Neural cell (in vitro differentiated cells): ENCODE measurements around the gene GGT5. TPM values are rescaled to one million over a fixed set of nuclear protein-coding genes. Genes with fewer than 3 reads are reported as not detected.

Experiments
- H2AFZ ChIP-seq: fragments of 200-600, 300-800 bp; sonication (generic), shearing (Covaris generic); 2 replicates; pipeline ENCODE4 v1.6.0; 2014; ENCODE audit warnings: low read depth, mild to moderate bottlenecking, antibody characterized with exemption, low read length, moderate library complexity
- H3F3A ChIP-seq: fragments of 200-600 bp; shearing (Covaris generic); 2 replicates; pipeline ENCODE4 v1.6.1; 2016; ENCODE audit warnings: mild to moderate bottlenecking, moderate library complexity, mixed read lengths, antibody characterized with exemption, low read length; ENCODE audit not compliant: insufficient read depth, poor library complexity, severe bottlenecking
- H3K27ac ChIP-seq: fragments of 200-600, 300-800 bp; sonication (generic), shearing (Covaris generic); 2 replicates; pipeline ENCODE4 v1.5.1; 2014; ENCODE audit warnings: mild to moderate bottlenecking, low read length, moderate library complexity
- H3K27me3 ChIP-seq: fragments of 300-800, 200-600 bp; sonication (generic), shearing (Covaris generic); 2 replicates; pipeline ENCODE4 v1.6.0; 2014; ENCODE audit warnings: mild to moderate bottlenecking, low read depth, low read length, moderate library complexity; ENCODE audit not compliant: insufficient read depth
- H3K36me3 ChIP-seq: fragments of 300-800, 200-600 bp; sonication (generic), shearing (Covaris generic); 2 replicates; pipeline ENCODE4 v1.5.1; 2014; ENCODE audit warnings: mild to moderate bottlenecking, antibody characterized with exemption, low read length, moderate library complexity; ENCODE audit not compliant: insufficient read depth
- H3K4me2 ChIP-seq: fragments of 300-800, 200-600 bp; sonication (generic), shearing (Covaris generic); 2 replicates; pipeline ENCODE4 v1.6.0; 2014; ENCODE audit warnings: mild to moderate bottlenecking, low read length
- H3K4me3 ChIP-seq: fragments of 300-800, 200-600 bp; sonication (generic), shearing (Covaris generic); 2 replicates; pipeline ENCODE4 v1.5.1; 2014; ENCODE audit warnings: mild to moderate bottlenecking, low read length, moderate library complexity
- H3K79me2 ChIP-seq: fragments of 200-600 bp; shearing (Covaris generic); replicated peaks from 2 replicates; pipeline ENCODE4 v1.6.0; 2014; ENCODE audit warnings: mild to moderate bottlenecking, low read length, moderate library complexity; ENCODE audit not compliant: insufficient read depth
- H3K9ac ChIP-seq: fragments of 300-800, 200-600 bp; sonication (generic), shearing (Covaris generic); 2 replicates; pipeline ENCODE4 v1.6.1; 2016; ENCODE audit warnings: mild to moderate bottlenecking, low read length, mixed read lengths
- H3K9me2 ChIP-seq: fragments of 200-600 bp; shearing (Covaris generic); 2 replicates; pipeline ENCODE4 v1.6.1; 2016; ENCODE audit warnings: mild to moderate bottlenecking, low read length, mixed read lengths; ENCODE audit not compliant: insufficient read depth
- H3K9me3 ChIP-seq: fragments of 200-600, 300-800 bp; sonication (generic), shearing (Covaris generic); 2 replicates; pipeline ENCODE4 v1.6.1; 2016; ENCODE audit warnings: mild to moderate bottlenecking, mixed run types, low read length, moderate library complexity, mixed read lengths
- H4K20me1 ChIP-seq: fragments of 200-600 bp; shearing (Covaris generic); 2 replicates; pipeline ENCODE4 v1.6.1; 2016; ENCODE audit warnings: mild to moderate bottlenecking, mixed run types; ENCODE audit not compliant: insufficient read depth
- CTCF ChIP-seq: fragments of 450-650 bp; IDR thresholded peaks from 2 replicates; pipeline ENCODE4 v1.5.1; 2014; ENCODE audit warnings: antibody characterized with exemption, mild to moderate bottlenecking, moderate library complexity; ENCODE audit not compliant: poor library complexity, severe bottlenecking
- EP300 ChIP-seq: fragments of 450-650 bp; conservative IDR thresholded peaks from 2 replicates; pipeline ENCODE4 v1.6.1; 2014; ENCODE audit warnings: antibody characterized with exemption, mild to moderate bottlenecking, moderate library complexity; ENCODE audit not compliant: poor library complexity, severe bottlenecking
- EZH2 ChIP-seq: fragments of 200-600, 300-800 bp; shearing (Covaris generic), sonication (generic); IDR thresholded peaks from 2 replicates; pipeline ENCODE4 v1.6.1; 2014; ENCODE audit warnings: antibody characterized with exemption, low read length, borderline replicate concordance, mild to moderate bottlenecking; ENCODE audit not compliant: insufficient read depth, poor library complexity, severe bottlenecking
- MXI1 ChIP-seq: fragments of 450-650 bp; conservative IDR thresholded peaks from 2 replicates; pipeline ENCODE4 v1.6.1; 2014; ENCODE audit warnings: antibody characterized with exemption, mild to moderate bottlenecking; ENCODE audit not compliant: poor library complexity, severe bottlenecking
- POLR2AphosphoS5 ChIP-seq: IDR thresholded peaks from 2 replicates; pipeline ENCODE4 v1.6.1; 2012
- RAD21 ChIP-seq: fragments of 450-650 bp; conservative IDR thresholded peaks from 2 replicates; pipeline ENCODE4 v1.6.1; 2014; ENCODE audit warnings: antibody characterized with exemption, mild to moderate bottlenecking, moderate library complexity
- REST ChIP-seq: IDR thresholded peaks from 2 replicates; pipeline ENCODE4 v1.6.1; 2012; ENCODE audit warnings: borderline replicate concordance
- SMC3 ChIP-seq: fragments of 450-650 bp; conservative IDR thresholded peaks from 2 replicates; pipeline ENCODE4 v1.6.1; 2014; ENCODE audit warnings: antibody characterized with exemption, mild to moderate bottlenecking, moderate library complexity; ENCODE audit not compliant: poor library complexity
- TAF1 ChIP-seq: IDR thresholded peaks from 2 replicates; pipeline ENCODE4 v1.6.1; 2012; ENCODE audit warnings: low read depth
- polyA plus RNA-seq: library from polyadenylated mRNA; depleted of rRNA; stranded (reverse); fragments of >200 nt; gene quantifications from 2 replicates; pipeline ENCODE4 v1.2.3, GENCODE V29; 2014

The GGT5 gene
- polyA plus RNA-seq, 1 donor from 2014 or later, result 0.12 TPM

GRCh38 chr22:24185501-24186351 lies 59.2 kb downstream of the GGT5 start:
- TF ChIP-seq POLR2AphosphoS5 (no peak), REST (no peak), MXI1 (no peak), EZH2 (no peak), TAF1 (no peak), EP300 (no peak), CTCF (no peak), SMC3 (no peak), RAD21 (no peak)
- no peaks in the 10 kb centered on the region for H4K20me1 ChIP-seq
- no peaks in the 10 kb centered on the region for H3K27me3 ChIP-seq
- no peaks in the 10 kb centered on the region for H3K9me3 ChIP-seq
- H3K4me2 ChIP-seq, result no peak overlapping the region
- no peaks in the 10 kb centered on the region for H3K36me3 ChIP-seq
- no peak overlapping the region for H3K27ac ChIP-seq
- no peaks in the 10 kb centered on the region for H3K79me2 ChIP-seq
- H2AFZ ChIP-seq, result no peak overlapping the region
- H3F3A ChIP-seq, result no peaks in the 10 kb centered on the region
- no peaks in the 10 kb centered on the region for H3K9me2 ChIP-seq
- H3K4me3 ChIP-seq, result no peak overlapping the region
- H3K9ac ChIP-seq, result no peak overlapping the region

- H3K4me3 ChIP-seq, result no peak overlapping the region
- no peak overlapping the region for H2AFZ ChIP-seq
- H3K9ac ChIP-seq, result no peak overlapping the region
- TF ChIP-seq REST, result no peak
- no peak for TF ChIP-seq MXI1
- TF ChIP-seq EP300, result no peak
- TF ChIP-seq RAD21, result no peak
- no peak for TF ChIP-seq SMC3
- H3K36me3 ChIP-seq, result no peaks in the 10 kb centered on the region
- H3K9me2 ChIP-seq, result no peaks in the 10 kb centered on the region
- no peaks in the 10 kb centered on the region for H3K79me2 ChIP-seq
- H4K20me1 ChIP-seq, result no peaks in the 10 kb centered on the region
- H3K4me2 ChIP-seq, result no peak overlapping the region
- no peaks in the 10 kb centered on the region for H3F3A ChIP-seq
- H3K27ac ChIP-seq, result no peak overlapping the region
- H3K9me3 ChIP-seq, result no peaks in the 10 kb centered on the region
- no peaks in the 10 kb centered on the region for H3K27me3 ChIP-seq
These were observed 59.8 kb downstream of the GGT5 start for GRCh38 chr22:24185001-24185500.
